A673 (cell line): ENCODE measurements around the gene DUS2. TPM values are rescaled to one million over a fixed set of nuclear protein-coding genes. Genes with fewer than 3 reads are reported as not detected.
"Not testable (repeated sequence)": the region's sequence is repeated elsewhere in the genome, so short reads cannot be mapped to it uniquely, and the experiment has no call there.

ENCODE experiments used
- BruUV-seq: library from RNA; stranded (reverse); fragments of 400-500 nt; replicated peaks from 2 replicates; lab custom pipeline; 2021; lab: Mats Ljungman, UMichigan
- CTCF ChIA-PET: fragments of 300-600 bp; sonication (Branson Sonifier 250); formaldehyde crosslinking; loops from one replicate; lab custom pipeline; 2022; ENCODE audit warnings: antibody characterized with exemption; lab: Charles Lee
- POLR2A ChIA-PET: fragments of 300-600 bp; sonication (Branson Sonifier 250); formaldehyde crosslinking; loops from one replicate; lab custom pipeline; 2022; ENCODE audit warnings: antibody characterized with exemption; ENCODE audit not compliant: low non-redundant PET; lab: Charles Lee
- DNase-seq: peaks from one replicate; pipeline ENCODE4 v3.0.0-alpha.2; 2015; ENCODE audit warnings: low spot score
- H3K27ac ChIP-seq: fragments of 200-600 bp; sonication (generic); 2 replicates; pipeline ENCODE4 v1.5.1; 2016; ENCODE audit warnings: mixed run types, low read depth, mild to moderate bottlenecking, mixed read lengths, antibody characterized with exemption, low read length; ENCODE audit not compliant: poor library complexity, severe bottlenecking
- H3K27me3 ChIP-seq: fragments of 200-600 bp; sonication (generic); replicated peaks from 2 replicates; pipeline ENCODE4 v1.6.1; 2017; ENCODE audit warnings: mixed run types, low read depth, mild to moderate bottlenecking, mixed read lengths, antibody characterized with exemption, low read length; ENCODE audit not compliant: insufficient read depth, poor library complexity
- H3K36me3 ChIP-seq: fragments of 200-600 bp; sonication (generic); 2 replicates; pipeline ENCODE4 v1.6.1; 2016; ENCODE audit warnings: mixed run types, mild to moderate bottlenecking, mixed read lengths, antibody characterized with exemption, low read length; ENCODE audit not compliant: insufficient read depth, poor library complexity, severe bottlenecking
- H3K4me1 ChIP-seq: fragments of 200-600 bp; sonication (generic); 2 replicates; pipeline ENCODE4 v1.6.1; 2017; ENCODE audit warnings: mixed run types, mild to moderate bottlenecking, mixed read lengths, antibody characterized with exemption, low read length; ENCODE audit not compliant: insufficient read depth, poor library complexity, severe bottlenecking
- H3K4me3 ChIP-seq: fragments of 200-600 bp; sonication (generic); 2 replicates; pipeline ENCODE4 v1.5.1; 2016; ENCODE audit warnings: low read depth, mixed run types, mild to moderate bottlenecking, mixed read lengths, low read length; ENCODE audit not compliant: poor library complexity, severe bottlenecking
- H3K9me3 ChIP-seq: fragments of 200-600 bp; sonication (generic); 2 replicates; pipeline ENCODE4 v1.6.1; 2016; ENCODE audit warnings: mixed run types, low read depth, mild to moderate bottlenecking, mixed read lengths, antibody characterized with exemption, low read length; ENCODE audit not compliant: poor library complexity, severe bottlenecking
- CTCF ChIP-seq: fragments of 300-800, 200-600 bp; sonication (generic); conservative IDR thresholded peaks from 2 replicates; pipeline ENCODE4 v1.5.1; 2017; ENCODE audit warnings: low read depth, mild to moderate bottlenecking, antibody characterized with exemption, low read length, moderate library complexity, mixed read lengths
- EZH2 ChIP-seq: fragments of 200-600 bp; sonication (generic); IDR thresholded peaks from 2 replicates; pipeline ENCODE4 v1.6.1; 2017; ENCODE audit warnings: borderline replicate concordance, low read depth, mild to moderate bottlenecking, mixed read lengths, antibody characterized with exemption, low read length; ENCODE audit not compliant: poor library complexity, severe bottlenecking
- intact Hi-C: fragments of 100-400 bp; cut with micrococcal nuclease; formaldehyde crosslinking; loops from one replicate; pipeline ENCODE4 v1.10.0; 2022; ENCODE audit not compliant: unreplicated experiment
- total RNA-seq: library from RNA; stranded (reverse); gene quantifications from 2 replicates; pipeline ENCODE4 v1.2.3, GENCODE V29; 2021

The DUS2 gene
- total RNA-seq, 1 experiment from 2014 or later, result 19.7 TPM

- H3K27ac ChIP-seq, result no peak overlapping the region
- CTCF ChIA-PET, result no interaction called here
- peaks cover 34% of the 10 kb centered on the region for H3K9me3 ChIP-seq
- intact Hi-C loops, result no loop called here
- no peak for DNase-seq
- H3K27me3 ChIP-seq, result no peaks in the 10 kb centered on the region
- no TSS peak for BruUV-seq
- H3K4me1 ChIP-seq, result no peaks in the 10 kb centered on the region
- POLR2A ChIA-PET, result no interaction called here
- H3K4me3 ChIP-seq, result no peak overlapping the region
- H3K36me3 ChIP-seq, result no peaks in the 10 kb centered on the region
- TF ChIP-seq CTCF (no peak), EZH2 (no peak)
Measured at GRCh38 chr16:68105611-68106010, 82.5 kb downstream of the DUS2 start.

GRCh38 chr16:68107230-68107928, 84.3 kb downstream of the DUS2 start:
- H3K9me3 ChIP-seq, result peaks cover 41% of the 10 kb centered on the region
- H3K4me3 ChIP-seq, DNase-seq, H3K27ac ChIP-seq, intact Hi-C loops, H3K4me1 ChIP-seq, BruUV-seq, H3K27me3 ChIP-seq, H3K36me3 ChIP-seq, POLR2A ChIA-PET: not testable (repeated sequence)
- CTCF ChIA-PET, result interaction anchor here (0.7 kb wide), 1 partner anchor 1174 kb away, joined by 8 read pairs; no protein-coding TSS in a partner anchor

- H3K4me3 ChIP-seq, CTCF ChIA-PET, H3K27me3 ChIP-seq, H3K27ac ChIP-seq, intact Hi-C loops, POLR2A ChIA-PET, H3K36me3 ChIP-seq, BruUV-seq, DNase-seq, H3K4me1 ChIP-seq: not testable (repeated sequence)
- H3K9me3 ChIP-seq, result peaks cover 41% of the 10 kb centered on the region
Measured at GRCh38 chr16:68109156-68109555, 86.1 kb downstream of the DUS2 start.

GRCh38 chr16:68110611-68111010, 87.5 kb downstream of the DUS2 start:
- H3K4me1 ChIP-seq, CTCF ChIA-PET, H3K36me3 ChIP-seq, H3K4me3 ChIP-seq, BruUV-seq, H3K27ac ChIP-seq, DNase-seq, POLR2A ChIA-PET, H3K27me3 ChIP-seq, intact Hi-C loops: not testable (repeated sequence)
- H3K9me3 ChIP-seq, result peaks cover 37% of the 10 kb centered on the region
